Duodenal mucosa (tissue), 2 donors: Measurements from ENCODE around the gene P4HB.

Experiments
- H3K27ac ChIP-seq: one replicate; pipeline ENCODE4 v1.7.0; 2013; ENCODE audit warnings: low read depth, low read length
- H3K27me3 ChIP-seq, 2 donors: one replicate each; pipeline ENCODE4 v1.7.0; 2013; ENCODE audit warnings: low read length in 2 of 2, control low read depth in 1 of 2; ENCODE audit not compliant: insufficient read depth in 2 of 2, control insufficient read depth in 1 of 2
- H3K36me3 ChIP-seq, 2 donors: one replicate each; pipeline ENCODE4 v1.7.0; 2013; ENCODE audit warnings: low read length in 2 of 2, control low read depth in 1 of 2; ENCODE audit not compliant: insufficient read depth in 2 of 2, control insufficient read depth in 1 of 2
- H3K4me1 ChIP-seq, 2 donors: one replicate each; pipeline ENCODE4 v1.7.0; 2013; ENCODE audit warnings: low read length in 2 of 2, control low read depth in 1 of 2; ENCODE audit not compliant: insufficient read depth in 2 of 2, control insufficient read depth in 1 of 2
- H3K4me3 ChIP-seq, 2 donors: one replicate each; pipeline ENCODE4 v1.7.0; 2013; ENCODE audit warnings: low read length in 2 of 2, low read depth in 1 of 2
- H3K9ac ChIP-seq, 2 donors: one replicate each; pipeline ENCODE4 v1.7.0; 2013; ENCODE audit warnings: low read length in 2 of 2, low read depth in 1 of 2
- H3K9me3 ChIP-seq, 2 donors: one replicate each; pipeline ENCODE4 v1.7.0; 2013; ENCODE audit warnings: low read length in 2 of 2, control low read depth in 1 of 2; ENCODE audit not compliant: control insufficient read depth in 1 of 2

The P4HB gene

DNA sequence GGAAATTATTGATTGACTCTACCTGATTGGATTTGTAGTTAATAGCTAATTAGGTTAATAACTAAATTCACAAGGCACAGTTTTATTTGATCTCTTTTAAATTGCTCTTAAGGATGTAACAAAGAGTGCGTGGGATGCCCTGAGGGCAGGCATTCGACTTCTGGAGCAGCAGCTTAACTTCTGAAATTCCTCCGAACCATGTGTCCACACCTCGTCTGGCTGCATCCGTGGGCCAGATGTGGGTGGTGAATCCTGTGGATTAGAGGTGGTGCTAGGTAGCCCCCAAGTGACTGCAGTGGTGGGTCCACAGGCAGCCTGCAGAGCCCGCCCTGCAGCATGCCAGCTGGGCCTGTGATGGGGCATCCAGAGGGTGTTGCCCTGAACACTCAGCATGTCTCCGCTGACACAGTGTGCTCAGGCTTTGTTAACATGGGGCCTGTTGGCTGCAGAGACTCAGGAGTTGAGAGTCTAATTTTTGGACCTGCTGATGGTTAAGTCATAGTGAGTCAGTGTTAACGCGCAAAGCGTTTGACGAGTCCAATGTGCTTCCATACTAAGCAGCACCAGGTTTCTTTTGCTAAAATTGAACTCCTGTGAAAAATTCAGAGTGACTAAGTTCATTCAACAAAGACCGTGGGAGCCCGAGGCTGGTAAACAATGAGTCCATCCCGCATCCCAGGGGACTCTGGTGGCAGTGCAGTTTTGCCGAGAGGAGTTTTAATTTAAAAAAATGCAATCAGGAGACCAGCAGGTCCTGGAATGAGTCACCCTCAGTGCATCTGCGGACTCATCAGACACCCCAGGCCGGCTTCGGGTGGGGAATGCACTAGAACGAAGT is 37.9 kb upstream of the P4HB start:
- Histone ChIP-seq H3K36me3 (peaks cover 17 to 53% of the 10 kb centered on the region in 2 donors), H3K27ac (no peak overlapping the region), H3K9me3 (no peaks in the 10 kb centered on the region), H3K27me3 (no peaks in the 10 kb centered on the region), H3K4me3 (no peak overlapping the region), H3K9ac (no peak overlapping the region), H3K4me1 (peaks cover 4 to 14% of the 10 kb centered on the region in 2 donors)

DNA sequence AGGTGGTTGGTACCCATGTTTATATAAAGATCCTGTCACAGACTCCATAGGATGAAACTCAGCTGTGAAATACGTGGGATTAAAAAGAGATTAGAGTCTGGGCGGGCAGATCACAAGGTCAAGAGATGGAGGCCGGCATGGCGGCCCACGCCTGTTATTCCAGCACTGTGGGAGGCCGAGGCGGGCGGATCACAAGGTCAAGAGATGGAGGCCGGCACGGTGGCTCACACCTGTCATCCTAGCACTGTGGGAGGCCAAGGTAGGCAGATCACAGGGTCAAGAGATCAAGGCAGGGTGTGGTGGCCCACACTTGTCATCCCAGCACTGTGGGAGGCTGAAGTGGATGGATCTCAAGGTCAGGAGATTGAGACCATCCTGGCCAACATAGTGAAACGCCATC is 35.1 kb upstream of the P4HB start:
- no peak overlapping the region for H3K27ac ChIP-seq
- H3K36me3 ChIP-seq, result peaks cover 15 to 51% of the 10 kb centered on the region in 2 donors
- no peak overlapping the region for H3K4me3 ChIP-seq
- no peaks in the 10 kb centered on the region for H3K9me3 ChIP-seq
- no peaks in the 10 kb centered on the region for H3K27me3 ChIP-seq
- peaks cover 2 to 3% of the 10 kb centered on the region in 2 donors for H3K4me1 ChIP-seq
- H3K9ac ChIP-seq, result no peak overlapping the region

DNA sequence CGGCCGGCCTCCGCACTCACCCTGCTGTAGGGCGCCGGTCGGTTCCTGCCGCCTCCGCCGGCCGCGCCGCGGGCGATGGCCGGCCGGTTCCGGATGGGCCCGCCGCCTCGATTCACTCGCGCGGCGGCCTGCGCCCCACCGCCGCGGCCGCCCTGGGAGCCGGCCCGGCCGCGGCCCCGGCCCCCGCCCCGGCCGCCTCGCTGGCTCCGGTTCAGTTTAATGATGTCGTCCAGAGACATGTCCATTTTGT is 30.9 kb upstream of the P4HB start:
- Histone ChIP-seq H3K36me3 (peaks cover 30 to 47% of the 10 kb centered on the region in 2 donors), H3K27ac (peak overlapping the region; percentile 93)

DNA sequence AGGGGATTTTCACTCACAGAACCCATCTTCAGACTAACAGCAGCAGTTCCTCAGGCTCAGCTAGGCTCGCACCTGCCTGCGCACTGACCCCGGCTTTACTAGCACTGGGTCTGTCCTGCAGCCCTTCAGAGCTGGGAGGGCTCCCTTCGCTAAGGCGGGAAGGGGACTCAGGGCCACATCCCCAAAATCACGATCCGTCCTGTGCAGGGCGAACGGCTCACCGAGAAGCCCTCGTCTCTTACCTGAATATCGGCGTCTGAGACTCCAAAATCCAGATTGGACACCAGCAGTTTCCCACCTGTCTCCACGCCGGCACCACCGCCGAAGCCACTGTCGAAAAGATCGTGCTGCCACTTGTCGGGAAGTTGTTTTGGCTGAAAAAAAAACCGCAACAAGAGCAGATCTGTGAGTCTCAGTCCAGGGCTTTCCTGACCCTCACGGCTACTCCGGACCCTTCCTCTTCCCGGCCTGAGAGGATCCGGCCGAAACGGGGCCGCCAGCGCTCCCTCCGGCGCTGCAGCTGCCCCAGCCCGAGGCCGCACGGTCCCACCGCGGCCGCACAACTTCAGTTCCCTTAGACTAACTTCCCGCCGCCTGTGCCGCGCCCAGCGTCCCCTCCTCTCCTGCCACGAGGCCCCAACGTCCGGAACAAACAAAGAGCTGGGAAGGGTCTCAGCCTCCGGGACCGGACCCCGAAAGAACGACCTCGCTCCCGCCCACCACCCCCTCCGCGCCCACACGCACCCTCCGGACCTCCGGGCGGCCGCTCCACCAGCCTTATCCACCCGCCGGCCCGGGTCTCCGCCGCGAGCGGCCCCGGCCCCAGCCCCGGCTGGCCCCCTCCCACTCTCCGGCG is 30.3 kb upstream of the P4HB start:
- Histone ChIP-seq H3K27ac (peak overlapping the region; percentile 42), H3K4me1 (peaks cover 10 to 13% of the 10 kb centered on the region in 2 donors), H3K9me3 (no peaks in the 10 kb centered on the region), H3K4me3 (peak overlapping the region; percentile 88 to 93), H3K27me3 (no peaks in the 10 kb centered on the region), H3K36me3 (peaks cover 36 to 51% of the 10 kb centered on the region in 2 donors), H3K9ac (peak overlapping the region; percentile 81 to 86)

More for the DNA sequence above, 30.9 kb upstream of the P4HB start:
- Histone ChIP-seq H3K4me3 (peak overlapping the region in 1 of 2 donors; percentile 88), H3K27me3 (no peaks in the 10 kb centered on the region), H3K4me1 (peaks cover 10 to 13% of the 10 kb centered on the region in 2 donors), H3K9me3 (no peaks in the 10 kb centered on the region), H3K9ac (peak overlapping the region in 1 of 2 donors; percentile 86)

DNA sequence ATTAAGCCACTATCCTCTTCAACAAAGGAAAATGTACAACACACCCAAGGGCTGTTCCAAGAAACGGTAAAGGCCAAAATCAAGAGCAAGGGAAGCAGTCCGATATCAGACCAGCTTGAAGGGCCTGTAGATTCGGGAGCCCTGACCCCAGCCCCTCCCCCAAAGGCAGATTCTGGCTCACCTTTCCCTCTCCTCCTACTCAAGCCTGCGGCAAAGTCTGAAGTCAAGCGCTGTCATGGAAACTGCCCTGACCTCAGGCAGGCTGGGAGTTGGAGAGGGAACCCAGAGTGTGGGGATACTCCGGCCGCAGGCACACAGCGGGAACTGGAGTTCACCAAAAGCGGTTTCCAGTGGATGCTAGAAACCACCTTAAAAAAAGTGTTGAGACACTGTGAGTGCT is 29.3 kb upstream of the P4HB start:
- no peaks in the 10 kb centered on the region for H3K9me3 ChIP-seq
- peaks cover 10 to 13% of the 10 kb centered on the region in 2 donors for H3K4me1 ChIP-seq
- no peak overlapping the region for H3K27ac ChIP-seq
- H3K4me3 ChIP-seq, result no peak overlapping the region
- H3K36me3 ChIP-seq, result peaks cover 37 to 57% of the 10 kb centered on the region in 2 donors
- H3K27me3 ChIP-seq, result no peaks in the 10 kb centered on the region
- H3K9ac ChIP-seq, result no peak overlapping the region

DNA sequence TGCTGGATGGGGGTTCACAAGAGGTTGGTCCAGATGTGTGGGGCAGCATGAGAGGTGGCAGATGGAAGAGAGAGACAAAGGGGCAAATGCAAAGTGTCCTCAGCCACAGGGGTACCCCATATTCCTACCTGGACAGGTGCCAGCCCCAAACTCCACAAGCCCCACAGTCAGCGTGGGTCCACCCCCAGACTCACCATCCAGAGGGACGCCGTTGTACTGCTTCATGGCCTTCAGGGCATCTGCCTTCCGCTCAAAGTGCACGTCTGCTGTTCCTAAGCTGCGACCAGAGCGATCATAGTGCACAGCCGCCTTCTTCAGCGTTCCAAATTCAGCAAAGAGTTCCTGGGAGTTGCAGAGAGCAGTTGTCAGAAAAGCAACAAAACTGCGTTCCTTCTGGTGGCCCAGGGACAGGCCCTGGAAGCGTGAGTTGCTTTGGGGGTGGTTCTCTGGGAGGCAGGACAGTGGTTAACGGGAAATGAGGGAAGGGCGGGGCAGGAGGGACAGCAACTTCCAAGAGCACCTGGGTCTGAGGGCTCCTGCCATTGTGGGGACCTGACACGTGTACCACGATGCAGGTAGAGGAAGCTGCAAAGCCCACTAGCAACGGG is 28.8 kb upstream of the P4HB start:
- Histone ChIP-seq H3K9me3 (no peaks in the 10 kb centered on the region), H3K36me3 (peaks cover 37 to 56% of the 10 kb centered on the region in 2 donors), H3K27ac (no peak overlapping the region), H3K4me1 (peaks cover 10 to 13% of the 10 kb centered on the region in 2 donors), H3K9ac (no peak overlapping the region), H3K4me3 (no peak overlapping the region), H3K27me3 (no peaks in the 10 kb centered on the region)

DNA sequence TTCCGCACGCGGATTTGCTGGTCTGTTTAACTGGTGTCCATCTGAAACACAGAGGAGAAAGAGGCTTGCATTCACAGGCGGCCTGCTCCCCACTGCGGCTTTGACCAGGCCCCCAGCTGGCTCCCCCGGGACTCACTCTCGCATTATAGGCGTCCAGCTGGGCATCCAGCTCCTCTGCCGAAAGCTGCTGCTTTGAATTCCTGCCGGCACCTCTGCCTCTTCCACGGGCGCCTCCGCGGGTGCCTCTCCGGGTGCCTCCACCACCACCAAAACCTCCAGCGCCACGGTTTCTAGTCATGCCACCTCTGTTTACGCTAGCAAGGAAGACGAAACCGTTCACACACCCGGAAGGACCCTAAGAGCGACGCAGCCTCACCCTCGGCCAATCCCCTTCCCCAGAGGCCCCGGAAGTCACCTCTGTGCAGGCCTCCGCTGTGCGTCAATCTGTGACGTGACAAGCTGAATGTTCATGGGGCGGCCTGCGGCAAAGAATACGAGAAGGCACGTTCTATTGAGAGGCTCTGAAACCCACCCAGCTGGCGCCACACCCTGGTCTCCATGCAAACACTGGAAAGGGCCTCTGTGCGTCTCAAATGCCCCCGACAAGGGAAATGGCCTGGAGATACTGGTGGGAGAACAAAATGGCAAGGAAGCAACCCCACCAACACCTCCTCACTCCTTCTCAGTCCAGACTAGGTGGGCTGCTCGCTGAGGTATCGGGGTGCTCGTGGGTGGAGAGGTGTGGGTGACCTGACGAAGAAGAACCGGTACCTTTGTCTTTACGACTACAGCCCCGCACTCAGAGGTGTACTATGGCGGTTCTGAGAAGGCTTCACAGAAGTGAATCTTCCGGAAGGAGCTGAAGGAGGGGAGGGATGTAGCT is 28.0 kb upstream of the P4HB start:
- Histone ChIP-seq H3K27ac (no peak overlapping the region), H3K27me3 (no peaks in the 10 kb centered on the region), H3K36me3 (peaks cover 39 to 59% of the 10 kb centered on the region in 2 donors), H3K4me3 (no peak overlapping the region), H3K9me3 (no peaks in the 10 kb centered on the region), H3K4me1 (peaks cover 10 to 13% of the 10 kb centered on the region in 2 donors), H3K9ac (no peak overlapping the region)

DNA sequence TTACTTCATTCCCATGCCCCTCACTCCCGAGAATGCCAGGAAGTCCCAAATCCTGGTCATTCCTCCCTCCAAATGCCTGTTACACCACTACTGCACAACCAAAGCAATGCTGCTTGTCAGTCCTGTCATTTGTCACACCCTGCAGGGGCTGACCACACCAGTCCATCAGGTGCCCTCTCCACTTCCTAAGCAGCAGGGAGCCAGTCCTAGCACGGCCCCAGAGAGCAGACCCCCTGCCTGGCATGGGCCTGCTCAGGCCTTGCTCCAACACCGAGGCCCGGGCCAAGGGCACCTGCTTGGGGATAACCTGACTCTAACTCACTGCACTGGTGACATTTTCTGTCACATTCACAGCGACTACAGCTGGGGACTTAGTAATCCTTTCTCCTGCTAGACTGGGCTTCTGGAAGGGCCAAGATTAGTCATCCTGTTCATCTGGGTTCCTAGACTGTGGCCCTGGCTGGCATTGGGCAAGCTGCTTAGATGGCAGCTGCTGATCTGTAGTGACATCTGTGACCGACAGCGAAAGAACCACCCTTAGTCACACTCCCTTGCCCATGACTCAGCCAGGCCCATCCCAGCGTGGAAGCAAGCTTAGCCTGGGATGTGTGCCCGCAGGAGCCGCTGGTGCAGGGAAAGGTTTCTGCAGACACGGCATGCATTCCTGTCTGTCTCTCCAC is 25.7 kb upstream of the P4HB start:
- Histone ChIP-seq H3K27me3 (no peaks in the 10 kb centered on the region), H3K9me3 (no peaks in the 10 kb centered on the region), H3K4me3 (no peak overlapping the region), H3K36me3 (peaks cover 39 to 63% of the 10 kb centered on the region in 2 donors), H3K27ac (no peak overlapping the region), H3K4me1 (peaks cover 10 to 13% of the 10 kb centered on the region in 2 donors), H3K9ac (no peak overlapping the region)

DNA sequence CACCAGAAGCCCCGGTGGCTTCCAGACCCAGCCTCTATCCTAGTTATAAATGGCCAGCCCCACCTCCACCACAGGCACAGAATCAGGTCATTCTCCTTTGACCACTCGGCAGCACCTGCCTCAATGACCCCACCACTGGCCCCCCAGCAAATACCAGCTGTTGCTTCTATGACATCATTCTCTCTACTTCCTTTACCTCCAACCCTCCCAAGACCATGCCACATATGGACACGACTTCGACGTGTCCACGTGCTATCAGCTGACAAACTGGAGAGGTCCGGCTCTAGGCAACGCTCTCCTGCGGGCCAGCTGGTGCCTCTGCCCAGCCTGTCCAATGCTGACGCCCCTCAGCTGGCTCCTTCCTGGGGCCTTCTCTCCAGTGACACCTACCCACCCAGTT is 25.1 kb upstream of the P4HB start:
- Histone ChIP-seq H3K9ac (no peak overlapping the region), H3K36me3 (peaks cover 39 to 63% of the 10 kb centered on the region in 2 donors), H3K4me1 (peaks cover 7 to 11% of the 10 kb centered on the region in 2 donors), H3K4me3 (no peak overlapping the region), H3K27ac (no peak overlapping the region), H3K27me3 (no peaks in the 10 kb centered on the region), H3K9me3 (no peaks in the 10 kb centered on the region)
